Motor neuron (in vitro differentiated cells): ENCODE data around the gene SMIM38. TPM values are rescaled to one million over a fixed set of nuclear protein-coding genes. Genes with fewer than 3 reads are reported as not detected.

Source experiments
- ATAC-seq, 8 experiments: fragments of 200-7000 bp; cut with Tn5 transposase; replicated peaks in 6 of 8; 2 replicates each; pipeline ENCODE4 v1.8.0; 2021; ENCODE audit warnings: mild to moderate bottlenecking in 8 of 8, moderate library complexity in 8 of 8
- H3K27ac ChIP-seq, 2 donors: fragments of 250-450 bp; sonication (Bioruptor Pico); 2 replicates each; pipeline ENCODE4 v1.9.0; 2021; ENCODE audit warnings: antibody characterized with exemption in 2 of 2, mild to moderate bottlenecking in 2 of 2, moderate library complexity in 1 of 2
- H3K4me1 ChIP-seq, 2 donors: fragments of 250-450 bp; sonication (Bioruptor Pico); replicated peaks in 1 of 2; 2 replicates each; pipeline ENCODE4 v1.6.1; 2021; ENCODE audit warnings: antibody characterized with exemption in 2 of 2, mild to moderate bottlenecking in 2 of 2, moderate library complexity in 1 of 2
- H3K4me3 ChIP-seq, 5 donors: fragments of 250-450 bp; sonication (Bioruptor Pico); 2 replicates each; pipeline ENCODE4 v1.9.0; 2021; ENCODE audit warnings: antibody characterized with exemption in 5 of 5, mild to moderate bottlenecking in 5 of 5, moderate library complexity in 4 of 5
- WGBS, 10 experiments: fragments of 450-650 bp; shearing (Covaris generic); methylation state at CpG; one replicate each; pipeline ENCODE4 v1.0.0; 2022; 5-methylcytosine and 5-hydroxymethylcytosine counted together
- in situ Hi-C, 9 experiments: fragments of 400-800 bp; cut with MboI; loops; one replicate each; pipeline ENCODE4 v1.15.0; 2021; ENCODE audit warnings: low sequenced_read_pairs in 9 of 9, low pct_unique_long_range_greater_than_20kb in 2 of 9; ENCODE audit not compliant: unreplicated experiment in 9 of 9
- total RNA-seq, 8 experiments: library from RNA; unstranded; fragments of 300-600 nt; gene quantifications; 2 replicates each; pipeline versions ENCODE4 v1.2.3 to v1.2.4, GENCODE V29; 2022

SMIM38 gene
- total RNA-seq, 8 experiments from 2014 or later: 0.14 to 1.2 (median 0.56) TPM; not detected in 1

GRCh38 chr11:69159150-69159852 is 3.6 kb downstream of the SMIM38 start:
- in situ Hi-C loops: no loop called here
- WGBS, 10 experiments: 87 to 100% (median 91%) methylated on average over 2 to 16 of the region's 19 CpGs; no CpG with 5 or more reads in 2 of the 10 experiments
- H3K4me1 ChIP-seq: peaks cover 23 to 25% of the 10 kb centered on the region in 2 donors
- ATAC-seq: no peak
- H3K4me3 ChIP-seq: no peak overlapping the region
- no peak overlapping the region for H3K27ac ChIP-seq

- no peak overlapping the region for H3K4me3 ChIP-seq
- no peak overlapping the region for H3K27ac ChIP-seq
- WGBS, 10 experiments: 25 to 100% (median 86%) methylated on average over 1 to 8 of the region's 15 CpGs
- ATAC-seq: no peak
- in situ Hi-C loops: no loop called here
- H3K4me1 ChIP-seq: peaks cover 18% of the 10 kb centered on the region in 2 donors
Observed at GRCh38 chr11:69160296-69161116, 4.8 kb downstream of the SMIM38 start.

- ATAC-seq: no peak
- H3K4me3 ChIP-seq: no peak overlapping the region
- no peak overlapping the region for H3K27ac ChIP-seq
- peaks cover 18% of the 10 kb centered on the region in 2 donors for H3K4me1 ChIP-seq
- in situ Hi-C loops: no loop called here
- 0 to 86% (median 64%) methylated on average over 1 to 5 of the region's 5 CpGs; no CpG with 5 or more reads in 3 of the 10 experiments for WGBS, 10 experiments
Observed at GRCh38 chr11:69161117-69161407, 5.3 kb downstream of the SMIM38 start.

GRCh38 chr11:69162505-69162904 is 6.8 kb downstream of the SMIM38 start:
- H3K4me1 ChIP-seq: peaks cover 6% of the 10 kb centered on the region in 2 donors
- in situ Hi-C loops: no loop called here
- H3K4me3 ChIP-seq: no peak overlapping the region
- no peak overlapping the region for H3K27ac ChIP-seq
- ATAC-seq: no peak

- in situ Hi-C loops: no loop called here
- 67 to 100% (median 88%) methylated on average over 1 of the region's 1 CpG; no CpG with 5 or more reads in 1 of the 10 experiments for WGBS, 10 experiments
- ATAC-seq: no peak
- H3K4me3 ChIP-seq: no peak overlapping the region
- no peaks in the 10 kb centered on the region for H3K4me1 ChIP-seq
- no peak overlapping the region for H3K27ac ChIP-seq
Observed at GRCh38 chr11:69163842-69164241, 8.1 kb downstream of the SMIM38 start.

GRCh38 chr11:69164824-69165223 is 9.1 kb downstream of the SMIM38 start:
- Histone ChIP-seq H3K27ac (no peak overlapping the region), H3K4me1 (no peaks in the 10 kb centered on the region), H3K4me3 (no peak overlapping the region)
- WGBS, 10 experiments: 60 to 100% (median 90%) methylated on average over 1 to 7 of the region's 10 CpGs; no CpG with 5 or more reads in 3 of the 10 experiments
- no peak for ATAC-seq
- in situ Hi-C loops: no loop called here

- ATAC-seq: no peak
- WGBS, 10 experiments: 67 to 100% (median 82%) methylated on average over 1 of the region's 2 CpGs; no CpG with 5 or more reads in 4 of the 10 experiments
- no peak overlapping the region for H3K4me3 ChIP-seq
- no peaks in the 10 kb centered on the region for H3K4me1 ChIP-seq
- in situ Hi-C loops: no loop called here
- H3K27ac ChIP-seq: no peak overlapping the region
Observed at GRCh38 chr11:69165775-69166174, 10.0 kb downstream of the SMIM38 start.

- in situ Hi-C loops: no loop called here
- Histone ChIP-seq H3K4me1 (no peaks in the 10 kb centered on the region), H3K4me3 (no peak overlapping the region), H3K27ac (no peak overlapping the region)
- ATAC-seq: peak; percentile 79 to 99 (median 98)
- 10 to 100% (median 26%) methylated on average over 1 to 9 of the region's 21 CpGs; no CpG with 5 or more reads in 4 of the 10 experiments for WGBS, 10 experiments
Observed at GRCh38 chr11:69166218-69167115, 10.7 kb downstream of the SMIM38 start.

GRCh38 chr11:69167130-69167915 is 11.6 kb downstream of the SMIM38 start:
- 0 to 100% (median 74%) methylated on average over 1 to 6 of the region's 10 CpGs; no CpG with 5 or more reads in 2 of the 10 experiments for WGBS, 10 experiments
- in situ Hi-C loops: no loop called here
- no peak for ATAC-seq
- H3K4me1 ChIP-seq: no peaks in the 10 kb centered on the region
- H3K4me3 ChIP-seq: no peak overlapping the region
- no peak overlapping the region for H3K27ac ChIP-seq

GRCh38 chr11:69167916-69168691 is 12.4 kb downstream of the SMIM38 start:
- 30 to 86% (median 60%) methylated on average over 1 to 4 of the region's 9 CpGs; no CpG with 5 or more reads in 5 of the 10 experiments for WGBS, 10 experiments
- Histone ChIP-seq H3K4me3 (no peak overlapping the region), H3K27ac (no peak overlapping the region), H3K4me1 (no peaks in the 10 kb centered on the region)
- in situ Hi-C loops: no loop called here
- ATAC-seq: no peak

GRCh38 chr11:69169479-69169878 is 13.7 kb downstream of the SMIM38 start:
- WGBS, 10 experiments: 20 to 94% (median 78%) methylated on average over 1 to 2 of the region's 3 CpGs; no CpG with 5 or more reads in 5 of the 10 experiments
- H3K27ac ChIP-seq: no peak overlapping the region
- no peaks in the 10 kb centered on the region for H3K4me1 ChIP-seq
- ATAC-seq: no peak
- in situ Hi-C loops: no loop called here
- H3K4me3 ChIP-seq: no peak overlapping the region

- no peak overlapping the region for H3K4me3 ChIP-seq
- WGBS, 10 experiments: 40 to 75% (median 67%) methylated on average over 1 to 5 of the region's 6 CpGs; no CpG with 5 or more reads in 5 of the 10 experiments
- no peak for ATAC-seq
- H3K27ac ChIP-seq: no peak overlapping the region
- in situ Hi-C loops: no loop called here
- no peaks in the 10 kb centered on the region for H3K4me1 ChIP-seq
Observed at GRCh38 chr11:69170704-69171103, 15.0 kb downstream of the SMIM38 start.
